ENCODE results near the gene LIN9. TPM values are rescaled to one million over a fixed set of nuclear protein-coding genes. Genes with fewer than 3 reads are reported as not detected.

LIN9 gene
- total and polyA plus RNA-seq, 10 of the 15 experiments (the other 5 are each of a cell fraction or from before 2014, with no cell fraction given) = 5.9 to 13.5 (median 8.3) TPM

- RAD21 ChIA-PET (ENCODE audit: unreplicated experiment) = interaction anchor here (2.0 to 6.1 kb wide), 2 partner anchors 62 to 71 kb away, joined by 4 to 118 read pairs; no protein-coding TSS in a partner anchor
- BruUV-seq (replicated peaks) = no TSS peak
- no peak for ATAC-seq
- Histone ChIP-seq H4K20me1 (ENCODE audit: control insufficient read depth, insufficient read depth) (no peaks in the 10 kb centered on the region), H3K9ac (ENCODE audit: control insufficient read depth, insufficient read depth, low read length) (no peak overlapping the region), H3K27me3 (replicated peaks in 1 of 2; ENCODE audit: control insufficient read depth in 2 of 2, insufficient read depth in 2 of 2, low read length in 1 of 2) (no peaks in the 10 kb centered on the region; a peak in 1 of 4 replicates), H3K4me1 (ENCODE audit: control insufficient read depth, insufficient read depth, low read length) (no peaks in the 10 kb centered on the region), H3K79me2 (ENCODE audit: control insufficient read depth, insufficient read depth, low read length) (no peaks in the 10 kb centered on the region), H3K27ac (ENCODE audit: control insufficient read depth, insufficient read depth) (no peak overlapping the region), H3K36me3 (ENCODE audit: control insufficient read depth in 2 of 2, insufficient read depth in 2 of 2, low read length in 1 of 2) (no peaks in the 10 kb centered on the region), H3K4me3 (no peak overlapping the region), H3K9me3 (replicated peaks; ENCODE audit: control insufficient read depth, insufficient read depth, low read length) (no peaks in the 10 kb centered on the region), H3K4me2 (ENCODE audit: control insufficient read depth, insufficient read depth) (no peak overlapping the region), H2AFZ (ENCODE audit: control insufficient read depth, low read depth, low read length) (no peak overlapping the region)
- SMC1A ChIA-PET (ENCODE audit: uncharacterized antibody, unreplicated experiment) = interaction anchor here (0.5 to 9.5 kb wide), 3 partner anchors 62 to 233 kb away, joined by 3 to 213 read pairs (median 4); no protein-coding TSS in a partner anchor
- FAIRE-seq = no peak
- intact Hi-C loops (cut with micrococcal nuclease; ENCODE audit: unreplicated experiment) = no loop called here
- in situ Hi-C loops (cut with MboI) = no loop called here
- CTCF ChIA-PET = interaction anchor here (1.5 to 16.0 kb wide), 4 partner anchors 11 to 67 kb away, joined by 3 to 505 read pairs (median 4); no protein-coding TSS in a partner anchor
- DNase-seq (ENCODE audit: low read depth, low spot score) = no peak
- WGBS (ENCODE audit: insufficient coverage, insufficient replicate concordance, low lambda C conversion rate, missing lambda C conversion rate) = 92% methylated on average over 1 of the region's 1 CpG
- POLR2A ChIA-PET = interaction anchor here (1.0 kb wide), 1 partner anchor 70 kb away, joined by 3 read pairs; no protein-coding TSS in a partner anchor
- no peak for TF ChIP-seq GABPA (IDR thresholded peaks at IDR 0.05; ENCODE audit: low read depth)
- no peak for TF ChIP-seq PAX5 (IDR thresholded peaks at IDR 0.05; ENCODE audit: borderline replicate concordance, low read depth, low read length)
- no peak for TF ChIP-seq SIX5 (IDR thresholded peaks at IDR 0.05; ENCODE audit: low read depth, low read length, severe bottlenecking)
- no peak for TF ChIP-seq ZNF384 (IDR thresholded peaks at IDR 0.05; ENCODE audit: borderline replicate concordance, low read depth, low read length)
- TF ChIP-seq E4F1 (IDR thresholded peaks at IDR 0.05; ENCODE audit: borderline replicate concordance, partially characterized antibody) = no peak
- TF ChIP-seq BCLAF1 (IDR thresholded peaks at IDR 0.05) = no peak
- TF ChIP-seq YBX1 (IDR thresholded peaks at IDR 0.05) = no peak
- no peak for TF ChIP-seq E2F8 (IDR thresholded peaks at IDR 0.05; ENCODE audit: low read depth, partially characterized antibody)
- no peak for TF ChIP-seq IRF3 (IDR thresholded peaks at IDR 0.05)
- TF ChIP-seq CBX5 (IDR thresholded peaks at IDR 0.05; ENCODE audit: low read depth) = no peak
- TF ChIP-seq PML (IDR thresholded peaks at IDR 0.05; ENCODE audit: low read length) = no peak
- TF ChIP-seq ZBED1 (IDR thresholded peaks at IDR 0.05; ENCODE audit: borderline replicate concordance) = no peak
- no peak for TF ChIP-seq MTA2 (IDR thresholded peaks at IDR 0.05; ENCODE audit: low read depth)
- no peak for TF ChIP-seq E2F4 (IDR thresholded peaks at IDR 0.05; ENCODE audit: low read depth, low read length)
Observed at GRCh38 chr1:226195144-226195543, 113.8 kb downstream of the LIN9 start.

All from GM12878 (cell line).